ENCODE data around the gene WDFY3.

- no peak for TF ChIP-seq MAX (IDR thresholded peaks at IDR 0.05)
- no peak for TF ChIP-seq ZFP36L1 (CRISPR knock-in tag; IDR thresholded peaks at IDR 0.05)
- TF ChIP-seq HMGXB4 (CRISPR knock-in tag; IDR thresholded peaks at IDR 0.05; ENCODE audit: borderline replicate concordance in 1 of 2, low read depth in 1 of 2): no peak
- TF ChIP-seq TCF12 (IDR thresholded peaks at IDR 0.05): no peak
- TF ChIP-seq TCF12 (CRISPR knock-in tag; IDR thresholded peaks at IDR 0.05): no peak
- no peak for TF ChIP-seq ZBTB20 (CRISPR knock-in tag; IDR thresholded peaks at IDR 0.05; ENCODE audit: borderline replicate concordance, low read depth)
- TF ChIP-seq CSRNP2 (CRISPR knock-in tag; conservative IDR thresholded peaks at IDR 0.05; ENCODE audit: low read depth): no peak
- TF ChIP-seq PATZ1 (CRISPR knock-in tag; IDR thresholded peaks at IDR 0.05): no peak
- no peak for TF ChIP-seq PRDM15 (CRISPR knock-in tag; IDR thresholded peaks at IDR 0.05)
- no peak for TF ChIP-seq ZNF329 (CRISPR knock-in tag; IDR thresholded peaks at IDR 0.05; ENCODE audit: low read depth)
- TF ChIP-seq ZBTB38 (CRISPR knock-in tag; IDR thresholded peaks at IDR 0.05): no peak
- TF ChIP-seq POLR2AphosphoS2 (IDR thresholded peaks at IDR 0.05; ENCODE audit: low read depth, low read length): no peak
These were observed 117.3 kb downstream of the WDFY3 start for GRCh38 chr4:84849051-84849640.
